Type B pancreatic cell (in vitro differentiated cells): Measurements from ENCODE around the gene HDAC3. TPM values are rescaled to one million over a fixed set of nuclear protein-coding genes. Genes with fewer than 3 reads are reported as not detected.
A peak's percentile ranks its signal among the peaks of the same experiment; 100 is the strongest.

Experiments
- DNase-seq: peaks from one replicate; pipeline ENCODE4 v3.0.0; 2021; ENCODE audit warnings: mixed read lengths; ENCODE audit not compliant: unreplicated experiment; ENCODE audit errors: extremely low spot score
- H3K27ac Mint-ChIP-seq: 2 replicates; pipeline ENCODE4 v1.8.0; 2021; ENCODE audit warnings: mild to moderate bottlenecking, mixed read lengths
- H3K27me3 Mint-ChIP-seq: 2 replicates; pipeline ENCODE4 v1.8.0; 2021; ENCODE audit warnings: mixed read lengths
- H3K36me3 Mint-ChIP-seq: 2 replicates; pipeline ENCODE4 v1.8.0; 2021; ENCODE audit warnings: mixed read lengths
- H3K4me1 Mint-ChIP-seq: one replicate; pipeline ENCODE4 v1.8.0; 2021; ENCODE audit warnings: mixed read lengths; ENCODE audit not compliant: unreplicated experiment
- H3K4me3 Mint-ChIP-seq: 2 replicates; pipeline ENCODE4 v1.8.0; 2021; ENCODE audit warnings: mild to moderate bottlenecking, mixed read lengths
- H3K9me3 Mint-ChIP-seq: 2 replicates; pipeline ENCODE4 v1.8.0; 2021; ENCODE audit warnings: mixed read lengths
- CTCF ChIP-seq: fragments of 200-600 bp; sonication (generic); conservative IDR thresholded peaks from 2 replicates; pipeline ENCODE4 v1.5.0; 2021; ENCODE audit warnings: antibody characterized with exemption, mild to moderate bottlenecking
- total RNA-seq: library from RNA; stranded (reverse); gene quantifications from 2 replicates; pipeline ENCODE4 v1.2.1, GENCODE V29; 2021; ENCODE audit warnings: low replicate concordance

Gene HDAC3
- total RNA-seq, 1 donor from 2014 or later = 87.8 TPM

GRCh38 chr5:141637767-141638419 lies 1.2 kb upstream of the HDAC3 start:
- DNase-seq = peak; percentile 76
- TF ChIP-seq CTCF = peak; percentile 62
- peak overlapping the region; percentile 80 for H3K4me3 Mint-ChIP-seq
- H3K27ac Mint-ChIP-seq = peak overlapping the region; percentile 73
- no peaks in the 10 kb centered on the region for H3K9me3 Mint-ChIP-seq
- peaks cover 5% of the 10 kb centered on the region for H3K36me3 Mint-ChIP-seq
- H3K4me1 Mint-ChIP-seq = peaks cover 15% of the 10 kb centered on the region
- H3K27me3 Mint-ChIP-seq = peaks cover 5% of the 10 kb centered on the region

- H3K4me1 Mint-ChIP-seq = peaks cover 15% of the 10 kb centered on the region
- H3K9me3 Mint-ChIP-seq = no peaks in the 10 kb centered on the region
- H3K27me3 Mint-ChIP-seq = peaks cover 5% of the 10 kb centered on the region
- no peak for TF ChIP-seq CTCF
- H3K4me3 Mint-ChIP-seq = peak overlapping the region; percentile 96
- peak; percentile 70 for DNase-seq
- peaks cover 5% of the 10 kb centered on the region for H3K36me3 Mint-ChIP-seq
- peak overlapping the region; percentile 46 for H3K27ac Mint-ChIP-seq
These were observed 596 bp upstream of the HDAC3 start for GRCh38 chr5:141637123-141637766.

- Mint-ChIP-seq H3K36me3 (peaks cover 5% of the 10 kb centered on the region), H3K4me1 (peaks cover 15% of the 10 kb centered on the region), H3K27me3 (peaks cover 5% of the 10 kb centered on the region), H3K9me3 (no peaks in the 10 kb centered on the region), H3K4me3 (peak overlapping the region; percentile 96), H3K27ac (peak overlapping the region; percentile 93)
- no peak for TF ChIP-seq CTCF
- DNase-seq = no peak
These were observed 590 bp downstream of the HDAC3 start for GRCh38 chr5:141636106-141636412.

- TF ChIP-seq CTCF = no peak
- DNase-seq = no peak
- H3K27ac Mint-ChIP-seq = peak overlapping the region; percentile 93
- no peaks in the 10 kb centered on the region for H3K9me3 Mint-ChIP-seq
- peaks cover 15% of the 10 kb centered on the region for H3K4me1 Mint-ChIP-seq
- peak overlapping the region; percentile 96 for H3K4me3 Mint-ChIP-seq
- peaks cover 5% of the 10 kb centered on the region for H3K36me3 Mint-ChIP-seq
- H3K27me3 Mint-ChIP-seq = peaks cover 5% of the 10 kb centered on the region
These were observed 1.0 kb downstream of the HDAC3 start for GRCh38 chr5:141635646-141636045.

DNA sequence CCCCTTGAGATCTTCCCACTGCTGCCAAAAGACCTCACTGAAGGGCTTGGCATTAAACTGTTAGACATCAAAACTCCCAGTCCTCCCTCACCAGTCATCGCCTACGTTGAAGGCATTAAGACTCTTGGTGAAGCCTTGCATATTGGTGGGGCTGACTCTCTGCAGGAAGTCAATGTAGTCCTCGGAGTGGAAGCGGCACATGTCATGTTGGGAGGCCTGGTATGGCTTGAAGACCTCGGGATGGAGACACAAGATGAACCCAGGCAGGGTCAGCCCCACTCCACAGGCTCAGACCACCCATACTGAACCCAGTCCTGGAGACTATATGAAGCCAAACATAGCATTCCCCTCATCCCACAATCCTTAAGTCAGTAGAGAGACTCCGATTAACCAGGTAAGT lies 1.9 kb downstream of the HDAC3 start:
- peaks cover 5% of the 10 kb centered on the region for H3K36me3 Mint-ChIP-seq
- H3K27me3 Mint-ChIP-seq = peaks cover 5% of the 10 kb centered on the region
- H3K4me3 Mint-ChIP-seq = peak overlapping the region; percentile 96
- no peak for TF ChIP-seq CTCF
- no peak for DNase-seq
- no peaks in the 10 kb centered on the region for H3K9me3 Mint-ChIP-seq
- peaks cover 15% of the 10 kb centered on the region for H3K4me1 Mint-ChIP-seq
- peak overlapping the region; percentile 93 for H3K27ac Mint-ChIP-seq
